Glomerular endothelial cell (primary cell): ENCODE results near the gene SHROOM2. TPM values are rescaled to one million over a fixed set of nuclear protein-coding genes. Genes with fewer than 3 reads are reported as not detected.

Experiments
- DNase-seq: peaks from one replicate; pipeline ENCODE4 v3.0.0-alpha.2; 2011; ENCODE audit warnings: low read depth, low spot score; ENCODE audit errors: extremely low read depth
- total RNA-seq: library from RNA; depleted of rRNA; stranded (reverse); fragments of >200 nt; gene quantifications from 2 replicates; pipeline ENCODE4 v1.2.3, GENCODE V29; 2015

SHROOM2 gene
- total RNA-seq, 1 donor from 2014 or later: 46.0 TPM

- DNase-seq: no peak
Observed at GRCh38 chrX:9927698-9928482, 141.7 kb downstream of the SHROOM2 start.

GRCh38 chrX:9935436-9935835 is 149.2 kb downstream of the SHROOM2 start:
- no peak for DNase-seq

- no peak for DNase-seq
Observed at GRCh38 chrX:9937761-9938160, 151.5 kb downstream of the SHROOM2 start.

GRCh38 chrX:9938516-9938915 is 152.3 kb downstream of the SHROOM2 start:
- DNase-seq: no peak

- peak; percentile 62 for DNase-seq
Observed at GRCh38 chrX:9940421-9940820, 154.2 kb downstream of the SHROOM2 start.

- no peak for DNase-seq
Observed at GRCh38 chrX:9942086-9942485, 155.9 kb downstream of the SHROOM2 start.

GRCh38 chrX:9943420-9943819 is 157.2 kb downstream of the SHROOM2 start:
- DNase-seq: no peak

- no peak for DNase-seq
Observed at GRCh38 chrX:9947131-9947794, 161.0 kb downstream of the SHROOM2 start.

GRCh38 chrX:9948406-9948805 is 162.2 kb downstream of the SHROOM2 start:
- no peak for DNase-seq

GRCh38 chrX:9952300-9952699 is 166.1 kb downstream of the SHROOM2 start:
- no peak for DNase-seq

GRCh38 chrX:9953396-9953795 is 167.2 kb downstream of the SHROOM2 start:
- no peak for DNase-seq

GRCh38 chrX:9955506-9955905 is 169.3 kb downstream of the SHROOM2 start:
- no peak for DNase-seq

- DNase-seq: no peak
Observed at GRCh38 chrX:9957743-9958142, 171.5 kb downstream of the SHROOM2 start.

GRCh38 chrX:9958183-9958582 is 172.0 kb downstream of the SHROOM2 start:
- DNase-seq: no peak

- no peak for DNase-seq
Observed at GRCh38 chrX:9961750-9962149, 175.5 kb downstream of the SHROOM2 start.

- DNase-seq: no peak
Observed at GRCh38 chrX:9966775-9967408, 180.7 kb downstream of the SHROOM2 start, which contains the start of gene CLDN34. TSS of gene CLDN34 (plus strand) at chrX:9967358. CDS start at chrX:9967358, 0 bp downstream.

GRCh38 chrX:9977635-9978034 is 191.4 kb downstream of the SHROOM2 start:
- DNase-seq: no peak

GRCh38 chrX:9980401-9980800 is 194.2 kb downstream of the SHROOM2 start:
- DNase-seq: no peak

- no peak for DNase-seq
Observed at GRCh38 chrX:9980927-9981326, 194.7 kb downstream of the SHROOM2 start.

GRCh38 chrX:9983441-9983840 is 197.2 kb downstream of the SHROOM2 start:
- DNase-seq: no peak

GRCh38 chrX:9983846-9984245 is 197.6 kb downstream of the SHROOM2 start:
- no peak for DNase-seq

- no peak for DNase-seq
Observed at GRCh38 chrX:9988762-9989161, 202.5 kb downstream of the SHROOM2 start.
